Stimulated activated effector memory CD8-positive, alpha-beta T cell treated with anti-CD3 and anti-CD28 coated beads, Interleukin-12 subunit alpha, Interleukin-12 subunit beta, amount 100 ng/mL, for 72 hours (primary cell): ENCODE measurements around the gene NKAIN2.
"Not testable (repeated sequence)": the region's sequence is repeated elsewhere in the genome, so short reads cannot be mapped to it uniquely, and the experiment has no call there.

Experiments
- ATAC-seq: fragments of 150-1000 bp; cut with Tn5 transposase; 2 replicates; pipeline ENCODE4 v1.10.0; 2021
- DNase-seq, 2 donors: peaks; one replicate each; pipeline ENCODE4 v3.0.0; 2021 to 2022; ENCODE audit warnings: low spot score in 2 of 2
- H3K27ac Mint-ChIP-seq: one replicate; pipeline ENCODE4 v1.8.0; 2022; ENCODE audit warnings: mild to moderate bottlenecking, mixed read lengths
- H3K36me3 Mint-ChIP-seq: one replicate; pipeline ENCODE4 v1.8.0; 2022; ENCODE audit warnings: mild to moderate bottlenecking, mixed read lengths
- H3K4me1 Mint-ChIP-seq: one replicate; pipeline ENCODE4 v1.8.0; 2022; ENCODE audit warnings: mixed read lengths
- H3K4me3 Mint-ChIP-seq: one replicate; pipeline ENCODE4 v1.8.0; 2022; ENCODE audit warnings: mild to moderate bottlenecking, mixed read lengths
- H3K9me3 Mint-ChIP-seq: one replicate; pipeline ENCODE4 v1.8.0; 2022; ENCODE audit warnings: mixed read lengths

Gene NKAIN2

DNA sequence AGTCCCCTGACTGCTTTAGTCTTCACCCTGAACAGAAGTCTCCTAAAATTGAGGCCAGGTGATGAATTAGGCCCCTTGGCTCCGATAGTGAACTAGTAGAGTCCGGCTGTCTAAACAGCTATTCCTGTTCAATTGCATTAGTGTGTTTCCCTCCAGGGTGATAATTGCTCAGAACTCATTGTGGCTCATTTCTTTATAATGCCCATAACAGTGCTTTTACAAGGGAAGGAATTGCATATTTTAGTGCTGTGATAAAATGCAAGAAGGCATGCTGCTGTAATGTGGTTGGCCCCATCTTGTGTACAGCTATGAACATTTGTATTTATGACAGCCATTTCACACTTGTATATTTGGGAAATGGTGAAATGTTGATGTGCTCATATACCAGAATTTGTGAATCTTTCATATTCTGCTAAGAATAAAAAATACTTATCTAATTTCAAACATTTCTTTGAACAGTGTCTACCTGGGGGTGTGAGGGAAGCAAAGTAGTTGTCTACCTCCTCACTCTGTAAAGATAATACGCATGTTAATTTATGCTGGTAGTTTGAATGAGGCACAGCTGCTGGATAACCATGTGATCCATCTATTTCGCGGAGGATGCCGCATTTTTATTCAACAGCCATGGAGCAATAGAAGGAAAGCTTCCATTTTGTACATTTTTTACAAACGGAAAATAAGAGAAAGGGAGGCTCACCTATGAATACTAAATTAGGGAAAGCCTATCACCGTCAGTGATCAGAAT is 451.4 kb downstream of the NKAIN2 start:
- H3K36me3 Mint-ChIP-seq, result no peaks in the 10 kb centered on the region
- ATAC-seq, result no peak
- H3K4me3 Mint-ChIP-seq, result no peak overlapping the region
- DNase-seq, result no peak
- no peak overlapping the region for H3K27ac Mint-ChIP-seq
- peaks cover 5% of the 10 kb centered on the region for H3K9me3 Mint-ChIP-seq
- no peaks in the 10 kb centered on the region for H3K4me1 Mint-ChIP-seq

DNA sequence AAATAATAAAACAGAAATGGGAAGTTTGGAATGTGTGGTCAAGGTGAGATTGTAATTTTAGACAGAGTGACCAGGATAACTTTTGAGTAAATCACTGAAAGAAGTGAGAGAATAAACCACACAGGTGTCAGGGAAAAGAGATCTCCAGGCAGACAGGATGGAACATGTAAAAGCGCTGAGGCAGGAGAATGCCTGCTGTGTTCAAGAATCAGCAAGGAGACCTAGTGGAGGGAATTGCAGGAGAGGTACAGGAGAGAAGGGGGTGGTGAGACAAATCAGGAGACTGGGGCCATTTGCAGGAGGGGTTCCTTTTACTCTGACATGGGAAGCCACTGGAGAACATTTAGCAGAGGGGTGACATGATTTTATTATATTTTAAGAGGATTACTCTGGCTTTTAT is 456.7 kb downstream of the NKAIN2 start:
- Mint-ChIP-seq H3K27ac (no peak overlapping the region), H3K36me3 (no peaks in the 10 kb centered on the region), H3K4me1 (no peaks in the 10 kb centered on the region), H3K9me3 (peaks cover 8% of the 10 kb centered on the region), H3K4me3 (no peak overlapping the region)
- DNase-seq, result no peak
- ATAC-seq, result no peak

DNA sequence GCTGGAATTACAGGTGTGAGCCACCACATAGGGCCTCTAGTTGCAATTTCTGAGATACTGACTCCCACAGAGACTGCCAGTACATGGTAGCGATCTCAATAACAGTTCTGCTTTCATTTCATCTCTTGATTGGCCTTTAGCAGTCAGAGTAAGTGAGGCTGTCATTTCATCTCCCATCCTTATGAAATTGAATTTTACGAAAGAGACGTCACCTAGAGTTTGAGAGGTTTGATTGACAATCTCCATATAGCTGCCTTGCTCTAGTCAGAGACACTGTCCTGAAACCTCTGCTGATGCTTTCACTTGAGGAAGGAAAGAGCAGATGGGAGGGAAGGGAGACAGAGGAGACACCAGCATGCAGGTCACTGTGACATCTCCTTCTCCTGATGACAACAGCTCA is 466.1 kb downstream of the NKAIN2 start:
- no peak for ATAC-seq
- Mint-ChIP-seq H3K36me3 (no peaks in the 10 kb centered on the region), H3K9me3 (no peaks in the 10 kb centered on the region), H3K4me1 (no peaks in the 10 kb centered on the region), H3K4me3 (no peak overlapping the region), H3K27ac (no peak overlapping the region)
- DNase-seq, result no peak

DNA sequence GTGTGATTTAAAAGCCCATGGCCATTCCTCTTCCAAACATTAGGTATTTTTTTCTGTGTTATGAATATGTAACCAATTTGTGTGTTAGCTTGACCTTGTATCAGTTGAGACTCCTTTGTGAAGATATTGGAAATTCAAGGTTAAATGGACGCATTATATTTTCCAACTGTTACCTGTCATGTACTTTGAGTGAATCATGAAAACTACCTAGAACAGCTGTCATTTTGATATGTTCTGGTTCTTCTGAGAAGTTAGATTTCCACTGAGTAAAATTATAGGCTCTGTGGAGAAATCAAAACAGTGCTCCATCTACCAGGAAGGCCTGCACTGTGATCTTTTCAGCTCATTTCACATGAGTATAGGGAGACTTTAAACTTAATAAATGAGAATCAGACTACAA is 470.0 kb downstream of the NKAIN2 start:
- ATAC-seq, result no peak
- Mint-ChIP-seq H3K4me3 (no peak overlapping the region), H3K9me3 (peaks cover 11% of the 10 kb centered on the region), H3K27ac (no peak overlapping the region), H3K36me3 (no peaks in the 10 kb centered on the region), H3K4me1 (no peaks in the 10 kb centered on the region)
- DNase-seq, result no peak

- no peaks in the 10 kb centered on the region for H3K36me3 Mint-ChIP-seq
- H3K4me3 Mint-ChIP-seq, result no peak overlapping the region
- ATAC-seq (no peak), DNase-seq (no peak)
- H3K4me1 Mint-ChIP-seq, result no peaks in the 10 kb centered on the region
- H3K9me3 Mint-ChIP-seq, result peaks cover 5% of the 10 kb centered on the region
- H3K27ac Mint-ChIP-seq, result no peak overlapping the region
Measured at GRCh38 chr6:124282541-124282940, 478.9 kb downstream of the NKAIN2 start.

GRCh38 chr6:124283486-124283885 is 479.8 kb downstream of the NKAIN2 start:
- no peak for ATAC-seq
- H3K36me3 Mint-ChIP-seq, result no peaks in the 10 kb centered on the region
- H3K9me3 Mint-ChIP-seq, result peaks cover 5% of the 10 kb centered on the region
- H3K27ac Mint-ChIP-seq, result no peak overlapping the region
- no peaks in the 10 kb centered on the region for H3K4me1 Mint-ChIP-seq
- H3K4me3 Mint-ChIP-seq, result no peak overlapping the region
- no peak for DNase-seq

GRCh38 chr6:124285146-124285545 is 481.5 kb downstream of the NKAIN2 start:
- Mint-ChIP-seq H3K27ac (no peak overlapping the region), H3K4me1 (no peaks in the 10 kb centered on the region), H3K4me3 (no peak overlapping the region), H3K36me3 (no peaks in the 10 kb centered on the region), H3K9me3 (peaks cover 7% of the 10 kb centered on the region)
- ATAC-seq (no peak), DNase-seq (no peak)

GRCh38 chr6:124294574-124295200 is 491.0 kb downstream of the NKAIN2 start:
- no peak for DNase-seq
- ATAC-seq, result no peak

GRCh38 chr6:124297507-124297906 is 493.8 kb downstream of the NKAIN2 start:
- Mint-ChIP-seq H3K4me3 (no peak overlapping the region), H3K4me1 (no peaks in the 10 kb centered on the region), H3K36me3 (no peaks in the 10 kb centered on the region), H3K9me3 (peaks cover 9% of the 10 kb centered on the region), H3K27ac (no peak overlapping the region)
- no peak for DNase-seq
- no peak for ATAC-seq

More at GRCh38 chr6:124294574-124295200, 491.0 kb downstream of the NKAIN2 start:
- no peak overlapping the region for H3K27ac Mint-ChIP-seq
- no peaks in the 10 kb centered on the region for H3K36me3 Mint-ChIP-seq
- H3K9me3 Mint-ChIP-seq, result peaks cover 6% of the 10 kb centered on the region
- H3K4me3 Mint-ChIP-seq, result no peak overlapping the region
- no peaks in the 10 kb centered on the region for H3K4me1 Mint-ChIP-seq

DNA sequence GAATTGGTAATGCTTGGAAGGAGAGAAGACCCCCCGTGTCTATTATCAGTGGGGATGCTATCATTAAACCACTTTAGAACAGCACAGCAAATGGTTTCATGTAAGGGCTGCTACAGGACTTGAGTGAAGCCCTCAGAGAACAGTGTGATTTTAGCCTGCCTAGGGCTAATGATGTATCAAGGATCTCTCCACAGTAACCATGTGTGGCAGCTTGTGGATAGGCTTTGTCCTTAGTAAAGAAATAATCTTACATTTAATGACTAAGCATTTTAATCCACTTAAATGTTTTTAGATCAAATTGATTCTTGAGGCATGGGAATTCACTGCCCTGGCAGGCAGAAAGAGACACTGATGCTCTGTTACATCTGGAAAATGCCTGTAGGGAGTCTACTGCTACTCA is 495.1 kb downstream of the NKAIN2 start:
- no peak for ATAC-seq
- no peaks in the 10 kb centered on the region for H3K4me1 Mint-ChIP-seq
- no peaks in the 10 kb centered on the region for H3K36me3 Mint-ChIP-seq
- H3K27ac Mint-ChIP-seq, result no peak overlapping the region
- peaks cover 16% of the 10 kb centered on the region for H3K9me3 Mint-ChIP-seq
- no peak for DNase-seq
- H3K4me3 Mint-ChIP-seq, result no peak overlapping the region

- ATAC-seq, H3K4me3 Mint-ChIP-seq, H3K4me1 Mint-ChIP-seq, DNase-seq, H3K27ac Mint-ChIP-seq, H3K36me3 Mint-ChIP-seq: not testable (repeated sequence)
- H3K9me3 Mint-ChIP-seq, result peaks cover 20% of the 10 kb centered on the region
Measured at GRCh38 chr6:124300907-124301306, 497.2 kb downstream of the NKAIN2 start.

DNA sequence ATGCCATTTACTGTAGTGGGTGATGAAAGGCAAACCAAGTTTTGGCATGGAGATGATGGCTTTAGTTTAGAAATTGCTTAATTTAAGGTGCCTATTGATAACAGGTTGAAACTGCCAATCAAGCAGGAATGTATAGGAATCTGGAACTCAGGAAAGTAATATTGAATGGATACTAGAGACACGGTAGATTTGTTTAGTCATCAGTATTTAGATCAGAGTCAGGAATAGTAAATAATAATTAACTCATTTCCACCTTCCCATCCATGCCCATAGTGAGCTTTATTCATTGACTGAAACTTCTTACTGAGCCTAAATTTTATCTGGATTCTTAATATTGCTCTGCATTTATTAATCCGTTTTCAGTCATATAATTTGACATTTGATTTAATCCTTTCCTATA is 500.3 kb downstream of the NKAIN2 start:
- Mint-ChIP-seq H3K4me1 (no peaks in the 10 kb centered on the region), H3K27ac (no peak overlapping the region), H3K9me3 (peaks cover 20% of the 10 kb centered on the region), H3K4me3 (no peak overlapping the region), H3K36me3 (no peaks in the 10 kb centered on the region)
- DNase-seq, result no peak
- no peak for ATAC-seq

- Mint-ChIP-seq H3K4me3 (no peak overlapping the region), H3K27ac (no peak overlapping the region), H3K9me3 (peaks cover 7% of the 10 kb centered on the region), H3K36me3 (no peaks in the 10 kb centered on the region), H3K4me1 (no peaks in the 10 kb centered on the region)
- no peak for DNase-seq
- no peak for ATAC-seq
Measured at GRCh38 chr6:124310139-124310538, 506.5 kb downstream of the NKAIN2 start.

DNA sequence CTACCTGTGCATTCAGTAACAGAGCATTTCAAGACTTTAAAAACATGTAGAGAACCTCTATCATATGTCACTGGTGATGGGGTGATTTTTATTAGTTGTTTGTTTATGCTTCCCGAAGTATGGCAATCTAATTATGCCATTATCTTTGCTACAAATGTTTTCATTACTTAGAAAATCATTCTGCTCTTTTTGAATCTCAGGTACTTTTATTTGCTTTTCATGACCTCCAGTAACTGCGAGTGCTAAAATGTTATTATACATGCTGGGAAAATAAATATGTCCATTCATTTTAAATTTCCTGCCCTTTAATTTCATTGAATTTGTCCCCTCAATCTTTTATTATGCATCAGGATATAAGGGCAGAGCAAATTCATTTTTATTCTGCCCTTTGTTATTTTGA is 515.7 kb downstream of the NKAIN2 start:
- Mint-ChIP-seq H3K9me3 (no peaks in the 10 kb centered on the region), H3K36me3 (no peaks in the 10 kb centered on the region), H3K4me3 (no peak overlapping the region), H3K27ac (no peak overlapping the region), H3K4me1 (no peaks in the 10 kb centered on the region)
- no peak for DNase-seq
- ATAC-seq, result no peak

DNA sequence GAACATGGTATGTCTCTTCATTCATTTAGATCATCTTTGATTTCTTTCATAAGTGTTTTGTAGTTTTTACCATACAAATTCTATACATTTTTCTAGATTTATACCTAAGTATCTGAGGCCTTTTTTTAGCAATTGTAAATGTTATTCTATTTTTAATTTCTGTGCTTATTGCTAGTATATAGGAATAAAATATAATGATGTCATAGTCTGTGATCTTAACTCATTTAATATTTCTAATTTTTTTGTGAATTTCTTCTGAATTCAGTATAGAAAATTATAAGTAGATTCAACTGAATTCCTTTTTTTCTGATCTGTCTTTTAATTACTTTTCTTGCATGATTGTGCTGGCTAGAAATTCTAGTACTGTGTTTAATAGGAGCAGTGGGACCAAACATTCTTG is 520.6 kb downstream of the NKAIN2 start:
- Mint-ChIP-seq H3K27ac (no peak overlapping the region), H3K9me3 (no peaks in the 10 kb centered on the region), H3K36me3 (no peaks in the 10 kb centered on the region), H3K4me1 (no peaks in the 10 kb centered on the region), H3K4me3 (no peak overlapping the region)
- DNase-seq (no peak), ATAC-seq (no peak)

GRCh38 chr6:124330197-124330596 is 526.5 kb downstream of the NKAIN2 start:
- no peaks in the 10 kb centered on the region for H3K36me3 Mint-ChIP-seq
- H3K9me3 Mint-ChIP-seq, result peaks cover 4% of the 10 kb centered on the region
- no peak overlapping the region for H3K27ac Mint-ChIP-seq
- no peak for ATAC-seq
- no peak overlapping the region for H3K4me3 Mint-ChIP-seq
- H3K4me1 Mint-ChIP-seq, result no peaks in the 10 kb centered on the region
- no peak for DNase-seq
